Uterus (tissue), 4 donors: ENCODE results near the gene MTMR11. TPM values are rescaled to one million over a fixed set of nuclear protein-coding genes. Genes with fewer than 3 reads are reported as not detected.

Experiments used
- DNase-seq, 2 donors: peaks; one replicate each; pipeline ENCODE4 v3.0.0-alpha.2; 2019 to 2020
- H3K27ac ChIP-seq, 2 donors: fragments of 200-600 bp; sonication (generic); 1 replicate in 1 of 2; 2 replicates in 1 of 2; pipeline ENCODE4 v1.5.1; 2016 to 2018
- H3K27me3 ChIP-seq, 2 donors: fragments of 200-600 bp; sonication (generic); one replicate each; pipeline ENCODE4 v1.5.1; 2018 to 2019; ENCODE audit warnings: control low read depth in 1 of 2
- H3K36me3 ChIP-seq, 2 donors: fragments of 200-600 bp; sonication (generic); one replicate each; pipeline ENCODE4 v1.5.1; 2019; ENCODE audit warnings: control low read depth in 1 of 2
- H3K4me1 ChIP-seq, 2 donors: fragments of 200-600 bp; sonication (generic); one replicate each; pipeline ENCODE4 v1.5.1; 2018 to 2019; ENCODE audit warnings: control low read depth in 1 of 2
- H3K4me3 ChIP-seq, 2 donors: fragments of 200-600 bp; sonication (generic); 1 replicate in 1 of 2; 2 replicates in 1 of 2; pipeline ENCODE4 v1.5.1; 2018 to 2019; ENCODE audit warnings: mild to moderate bottlenecking in 1 of 2
- H3K9me3 ChIP-seq, 2 donors: fragments of 200-600 bp; sonication (generic); one replicate each; pipeline ENCODE4 v1.5.1; 2019; ENCODE audit warnings: control low read depth in 1 of 2
- CTCF ChIP-seq, 4 experiments: fragments of 200-600 bp in 2 of 4; fragments of 450-650 bp in 2 of 4; sonication (generic) in 2 of 4; IDR thresholded peaks; one replicate each; pipeline ENCODE4 v1.5.1; 2016 to 2019; ENCODE audit warnings: antibody characterized with exemption in 4 of 4, mild to moderate bottlenecking in 2 of 4, moderate library complexity in 1 of 4
- POLR2A ChIP-seq, 2 donors: fragments of 450-650 bp; IDR thresholded peaks; one replicate each; pipeline ENCODE4 v1.6.1; 2016; ENCODE audit warnings: antibody characterized with exemption in 2 of 2, mild to moderate bottlenecking in 1 of 2, moderate library complexity in 1 of 2
- intact Hi-C: fragments of 100-400 bp; cut with DNase I; formaldehyde crosslinking; loops from one replicate; pipeline ENCODE4 v1.15.1; 2023; ENCODE audit warnings: low total_unique reads
- total RNA-seq, 4 donors: library from RNA; depleted of rRNA in 3 of 4; stranded (reverse); fragments of >200 nt in 3 of 4; gene quantifications; one replicate each; pipeline versions ENCODE4 v1.1.0 to v1.2.4, GENCODE V29; 2014 to 2023
- donor health status: DM: yes; HTN: yes; CAD: no.

Gene MTMR11
- total RNA-seq, 4 donors from 2014 or later: 6.4 to 48.2 (median 32.1) TPM

DNA sequence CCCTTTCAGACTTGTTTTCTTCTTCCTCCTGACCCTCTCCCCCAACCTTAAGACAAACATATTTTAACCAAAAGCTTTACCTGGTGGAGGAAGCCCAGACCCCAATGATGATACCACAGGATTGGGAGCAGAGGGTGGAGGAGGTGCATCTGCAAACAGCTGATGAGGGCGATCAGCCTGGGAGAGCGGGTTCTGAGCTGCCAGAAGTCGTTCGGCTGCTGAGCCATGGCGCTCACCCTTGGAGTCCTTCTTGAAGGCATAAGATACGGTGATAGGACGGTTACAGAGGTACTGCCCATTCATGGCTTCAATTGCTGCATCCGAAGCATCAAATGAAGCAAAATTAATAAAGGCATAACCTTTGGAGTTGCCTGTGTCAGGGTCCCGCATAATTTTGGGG lies 10.4 kb downstream of the MTMR11 start:
- H3K9me3 ChIP-seq: no peaks in the 10 kb centered on the region
- H3K4me3 ChIP-seq: peak overlapping the region in 1 of 2 donors; percentile 84
- H3K4me1 ChIP-seq: peaks cover 9 to 16% of the 10 kb centered on the region in 2 donors
- H3K36me3 ChIP-seq: no peaks in the 10 kb centered on the region
- intact Hi-C loops: no loop called here
- H3K27me3 ChIP-seq: no peaks in the 10 kb centered on the region
- DNase-seq: no peak
- H3K27ac ChIP-seq: no peak overlapping the region
- TF ChIP-seq CTCF (IDR thresholded peaks at IDR 0.05) (no peak), POLR2A (IDR thresholded peaks at IDR 0.05) (no peak)

GRCh38 chr1:149925751-149926150 lies 10.9 kb downstream of the MTMR11 start:
- intact Hi-C loops: no loop called here
- Histone ChIP-seq H3K9me3 (no peaks in the 10 kb centered on the region), H3K27me3 (no peaks in the 10 kb centered on the region), H3K4me3 (no peak overlapping the region), H3K27ac (no peak overlapping the region), H3K36me3 (no peaks in the 10 kb centered on the region), H3K4me1 (peaks cover 9 to 16% of the 10 kb centered on the region in 2 donors)
- no peak for TF ChIP-seq CTCF (IDR thresholded peaks at IDR 0.05)
- TF ChIP-seq POLR2A (IDR thresholded peaks at IDR 0.05): no peak
- no peak for DNase-seq

DNA sequence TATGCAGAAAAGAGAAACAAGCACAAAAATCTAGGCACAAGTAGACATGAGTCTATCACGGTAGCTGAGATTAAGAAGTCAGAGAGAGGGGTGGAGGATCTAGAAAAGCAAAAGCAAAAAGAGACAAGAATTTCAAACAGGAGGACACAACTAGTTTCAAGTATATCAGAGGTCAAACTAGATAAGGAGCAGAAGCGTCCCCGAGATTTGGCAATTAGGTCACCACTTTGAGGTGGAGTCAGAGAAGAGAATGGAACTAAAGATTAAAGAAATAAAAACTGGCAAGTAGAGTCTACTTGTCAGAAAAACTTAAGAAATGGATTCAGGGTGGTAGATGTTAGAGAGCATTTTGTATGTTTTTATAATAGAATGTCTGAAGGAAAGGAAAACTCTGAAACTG lies 11.3 kb downstream of the MTMR11 start:
- intact Hi-C loops: no loop called here
- Histone ChIP-seq H3K9me3 (no peaks in the 10 kb centered on the region), H3K4me3 (no peak overlapping the region), H3K27ac (no peak overlapping the region), H3K4me1 (peaks cover 9 to 16% of the 10 kb centered on the region in 2 donors), H3K27me3 (no peaks in the 10 kb centered on the region), H3K36me3 (no peaks in the 10 kb centered on the region)
- DNase-seq: no peak
- TF ChIP-seq CTCF (IDR thresholded peaks at IDR 0.05): no peak

GRCh38 chr1:149923626-149924025 lies 13.1 kb downstream of the MTMR11 start:
- Histone ChIP-seq H3K27ac (no peak overlapping the region), H3K9me3 (no peaks in the 10 kb centered on the region), H3K4me1 (peaks cover 9 to 16% of the 10 kb centered on the region in 2 donors), H3K27me3 (no peaks in the 10 kb centered on the region), H3K4me3 (no peak overlapping the region), H3K36me3 (no peaks in the 10 kb centered on the region)
- DNase-seq: no peak
- TF ChIP-seq CTCF (IDR thresholded peaks at IDR 0.05) (no peak), POLR2A (IDR thresholded peaks at IDR 0.05) (no peak)
- intact Hi-C loops: no loop called here

- intact Hi-C loops: no loop called here
These were observed 19.0 kb downstream of the MTMR11 start, which contains the start of gene SV2A for GRCh38 chr1:149917571-149918144. TSS of gene SV2A (minus strand) at chr1:149917844. CDS start at chr1:149913840, 4,004 bp downstream.

More at GRCh38 chr1:149917571-149918144, 19.0 kb downstream of the MTMR11 start, which contains the start of gene SV2A:
- DNase-seq: peak; percentile 66 to 80
- H3K27me3 ChIP-seq: no peaks in the 10 kb centered on the region
- TF ChIP-seq CTCF (IDR thresholded peaks at IDR 0.05) (no peak), POLR2A (IDR thresholded peaks at IDR 0.05) (peak in 1 of 2 donors; percentile 39)
- no peaks in the 10 kb centered on the region for H3K36me3 ChIP-seq
- no peaks in the 10 kb centered on the region for H3K4me1 ChIP-seq
- no peaks in the 10 kb centered on the region for H3K9me3 ChIP-seq
- peak within 1 kb of the TSS; percentile 58 to 67 for H3K27ac ChIP-seq
- peak within 1 kb of the TSS; percentile 49 to 55 for H3K4me3 ChIP-seq
